ENCODE data around the gene SLC7A8.
"Not testable (repeated sequence)": the region's sequence is repeated elsewhere in the genome, so short reads cannot be mapped to it uniquely, and the experiment has no call there.

Gene SLC7A8

DNA sequence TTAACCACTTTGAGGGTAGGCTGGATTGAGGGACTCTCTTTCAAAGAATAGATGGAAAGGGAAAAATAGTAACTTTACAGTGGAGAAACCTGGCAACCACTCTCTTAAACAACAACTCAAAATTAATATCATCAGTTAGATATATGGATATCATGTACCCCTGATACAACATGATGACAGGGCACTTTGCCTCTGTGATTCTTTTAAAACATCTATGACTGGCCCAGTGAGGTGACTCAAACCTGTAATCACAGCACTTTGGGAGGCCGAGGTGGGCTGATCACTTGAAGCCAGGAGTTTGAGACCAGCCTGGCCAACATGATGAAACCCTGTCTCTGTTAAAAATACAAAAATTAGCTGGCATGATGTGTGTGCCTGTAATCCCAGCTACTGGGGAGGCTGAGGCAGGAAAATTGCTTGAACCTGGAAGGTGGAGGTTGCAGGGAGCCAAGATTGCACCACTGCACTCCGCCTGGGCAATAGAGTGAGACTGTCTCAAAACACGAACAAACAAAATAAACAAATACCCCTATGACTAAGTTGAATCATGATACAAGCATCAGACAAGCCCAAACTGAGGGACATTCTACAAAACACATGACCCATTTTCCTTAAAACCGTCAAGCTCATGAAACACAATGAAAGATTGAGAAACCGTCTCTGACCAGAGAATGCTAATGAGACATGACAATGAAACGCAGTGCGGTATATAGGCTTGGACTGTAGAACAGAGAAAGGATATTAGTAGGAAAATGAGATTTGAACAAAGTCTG lies 26.4 kb upstream of the SLC7A8 start:
- no peak for DNase-seq (ENCODE audit: low read depth)
- H3K4me3 ChIP-seq (ENCODE audit: low read length) = no peak overlapping the region

DNA sequence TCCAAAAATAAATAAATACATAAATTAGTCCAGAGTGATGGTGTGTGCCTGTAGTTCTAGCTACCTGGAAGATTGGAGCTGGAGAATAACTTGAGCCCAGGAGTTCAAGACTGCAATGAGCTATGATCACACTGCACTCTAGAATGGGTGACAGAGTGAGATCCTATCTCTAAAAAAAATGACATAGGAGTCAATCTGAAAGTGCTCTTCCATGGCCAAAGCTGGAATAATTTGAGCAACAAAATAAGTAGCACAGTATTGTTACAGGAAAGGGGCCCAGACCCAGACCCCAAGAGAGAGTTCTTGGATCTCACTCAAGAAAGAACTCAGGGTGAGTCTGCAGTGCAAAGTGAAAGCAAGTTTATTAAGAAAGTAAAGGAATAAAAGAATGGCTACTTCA lies 24.9 kb upstream of the SLC7A8 start:
- H3K4me3 ChIP-seq (ENCODE audit: low read length) = no peak overlapping the region
- DNase-seq (ENCODE audit: low read depth) = no peak
- TF ChIP-seq, protein P1, sequence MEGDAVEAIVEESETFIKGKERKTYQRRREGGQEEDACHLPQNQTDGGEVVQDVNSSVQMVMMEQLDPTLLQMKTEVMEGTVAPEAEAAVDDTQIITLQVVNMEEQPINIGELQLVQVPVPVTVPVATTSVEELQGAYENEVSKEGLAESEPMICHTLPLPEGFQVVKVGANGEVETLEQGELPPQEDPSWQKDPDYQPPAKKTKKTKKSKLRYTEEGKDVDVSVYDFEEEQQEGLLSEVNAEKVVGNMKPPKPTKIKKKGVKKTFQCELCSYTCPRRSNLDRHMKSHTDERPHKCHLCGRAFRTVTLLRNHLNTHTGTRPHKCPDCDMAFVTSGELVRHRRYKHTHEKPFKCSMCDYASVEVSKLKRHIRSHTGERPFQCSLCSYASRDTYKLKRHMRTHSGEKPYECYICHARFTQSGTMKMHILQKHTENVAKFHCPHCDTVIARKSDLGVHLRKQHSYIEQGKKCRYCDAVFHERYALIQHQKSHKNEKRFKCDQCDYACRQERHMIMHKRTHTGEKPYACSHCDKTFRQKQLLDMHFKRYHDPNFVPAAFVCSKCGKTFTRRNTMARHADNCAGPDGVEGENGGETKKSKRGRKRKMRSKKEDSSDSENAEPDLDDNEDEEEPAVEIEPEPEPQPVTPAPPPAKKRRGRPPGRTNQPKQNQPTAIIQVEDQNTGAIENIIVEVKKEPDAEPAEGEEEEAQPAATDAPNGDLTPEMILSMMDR (conservative IDR thresholded peaks at IDR 0.05; ENCODE audit: low read depth, low read length) = no peak

More for the DNA sequence above, 26.4 kb upstream of the SLC7A8 start:
- TF ChIP-seq, protein P1 (conservative IDR thresholded peaks at IDR 0.05; ENCODE audit: low read depth, low read length) = no peak

DNA sequence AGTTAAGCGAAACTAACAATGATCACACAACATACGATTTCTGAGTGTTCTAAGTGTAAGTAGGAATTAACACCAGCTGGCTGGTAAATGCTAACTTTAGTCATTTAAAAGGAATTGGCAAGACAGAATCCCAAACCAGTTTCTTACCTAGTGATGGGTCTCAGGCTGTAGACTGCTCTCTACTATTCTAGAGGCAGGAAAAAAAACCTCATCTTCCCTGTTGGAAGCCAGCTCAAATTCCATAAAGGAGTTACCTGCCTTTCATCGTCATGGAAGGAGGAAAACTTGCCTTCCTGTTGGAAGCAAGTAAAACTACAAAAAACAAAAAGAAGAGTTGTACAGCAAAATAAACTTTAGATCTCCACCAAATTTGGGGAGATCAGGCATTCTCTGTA lies 23.7 kb upstream of the SLC7A8 start:
- TF ChIP-seq, protein P1 (conservative IDR thresholded peaks at IDR 0.05; ENCODE audit: low read depth, low read length) = no peak
- H3K4me3 ChIP-seq (ENCODE audit: low read length) = no peak overlapping the region
- no peak for DNase-seq (ENCODE audit: low read depth)

DNA sequence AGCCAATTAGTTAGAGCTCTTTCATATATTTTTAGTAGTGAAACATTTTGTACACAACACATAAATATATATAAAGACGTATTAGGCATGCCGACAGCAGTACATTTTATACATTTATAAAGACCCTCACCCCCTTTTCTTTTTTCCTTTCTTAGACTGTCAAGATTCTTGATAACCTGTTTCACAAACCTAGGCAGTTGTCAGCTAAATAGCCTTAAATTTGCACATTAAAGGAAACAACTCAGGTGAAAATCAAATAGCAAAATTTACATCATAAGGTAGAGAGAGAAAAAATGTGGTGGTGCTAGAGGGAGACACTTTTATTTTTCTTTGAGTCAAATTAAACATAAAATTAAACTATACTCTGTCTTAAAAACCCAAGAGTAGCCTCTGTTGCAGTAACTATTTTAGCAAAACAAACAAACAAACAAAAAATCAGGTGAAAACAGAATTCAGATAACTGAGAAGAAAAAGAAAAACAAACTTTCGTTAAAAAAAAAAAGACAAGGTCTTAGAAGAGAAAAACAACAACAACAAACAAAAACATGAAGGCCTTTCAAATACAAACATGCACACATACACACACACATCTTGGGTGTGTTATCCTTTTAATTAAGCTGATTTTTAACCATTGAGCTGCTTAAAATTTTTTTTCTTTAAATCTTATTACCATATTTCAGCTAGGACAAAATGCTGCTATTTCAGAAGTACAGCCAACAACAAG lies 23.1 kb upstream of the SLC7A8 start:
- no peak for DNase-seq (ENCODE audit: low read depth)
- H3K4me3 ChIP-seq (ENCODE audit: low read length) = no peak overlapping the region
- TF ChIP-seq, protein P1 (conservative IDR thresholded peaks at IDR 0.05; ENCODE audit: low read depth, low read length) = no peak

DNA sequence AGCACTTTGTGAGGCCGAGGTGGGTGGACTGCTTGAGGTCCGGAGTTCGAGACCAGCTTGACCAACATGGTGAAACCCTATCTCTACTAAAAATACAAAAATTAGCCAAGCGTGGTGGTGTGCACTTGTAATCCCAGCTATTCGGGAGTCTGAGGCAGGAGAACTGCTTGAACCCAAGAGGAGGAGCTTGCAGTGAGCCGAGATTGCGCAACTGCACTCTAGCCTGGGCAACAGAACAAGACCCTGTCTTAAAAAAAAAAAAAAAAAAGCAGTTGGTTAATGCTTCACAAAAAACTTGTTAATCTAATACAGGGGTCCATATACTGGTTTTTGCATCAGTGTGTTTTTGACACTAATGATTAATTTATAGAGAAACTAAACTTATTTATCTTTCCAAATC lies 18.5 kb upstream of the SLC7A8 start:
- DNase-seq (ENCODE audit: low read depth) = no peak
- H3K4me3 ChIP-seq (ENCODE audit: low read length) = no peak overlapping the region
- TF ChIP-seq, protein P1 (conservative IDR thresholded peaks at IDR 0.05; ENCODE audit: low read depth, low read length) = no peak

DNA sequence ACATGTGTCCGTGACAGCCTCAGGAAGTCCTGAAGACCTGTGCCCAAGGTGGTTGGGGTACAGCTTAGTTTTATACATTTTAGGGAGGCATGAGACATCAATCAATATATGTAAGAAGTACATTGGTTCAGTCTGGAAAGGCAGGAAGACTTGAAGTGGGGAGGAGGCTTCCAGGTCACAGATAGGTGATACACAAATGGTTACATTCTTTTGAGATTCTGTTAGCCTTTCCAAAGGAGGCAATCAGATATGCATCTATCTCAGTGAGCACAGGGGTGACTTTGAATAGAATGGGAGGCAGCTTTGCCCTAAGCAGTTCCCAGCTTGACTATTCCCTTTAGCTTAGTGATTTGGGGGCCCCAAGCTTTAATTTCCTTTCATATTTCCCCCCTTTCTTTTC lies 15.7 kb upstream of the SLC7A8 start:
- H3K4me3 ChIP-seq (ENCODE audit: low read length); DNase-seq (ENCODE audit: low read depth): not testable (repeated sequence)

DNA sequence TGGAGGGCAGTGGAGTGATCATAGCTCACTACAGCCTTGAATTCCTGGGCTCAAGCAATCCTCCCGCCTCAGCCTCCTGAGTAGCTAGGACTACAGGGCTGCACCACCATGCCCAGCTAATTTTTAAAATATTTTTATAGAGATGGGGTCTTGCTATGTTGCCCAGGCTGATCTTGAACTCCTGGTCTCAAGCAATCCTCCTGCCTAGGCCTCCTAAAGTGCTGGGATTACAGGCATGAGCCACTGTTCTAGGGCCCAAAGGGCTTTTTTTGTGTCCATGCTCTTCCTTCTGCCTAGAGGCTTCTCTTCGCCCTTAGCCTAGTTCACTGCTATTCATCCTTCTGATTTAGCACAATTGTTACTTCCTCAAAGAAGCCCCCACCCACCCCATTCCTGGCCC lies 13.0 kb upstream of the SLC7A8 start:
- DNase-seq (ENCODE audit: low read depth); H3K4me3 ChIP-seq (ENCODE audit: low read length): not testable (repeated sequence)

DNA sequence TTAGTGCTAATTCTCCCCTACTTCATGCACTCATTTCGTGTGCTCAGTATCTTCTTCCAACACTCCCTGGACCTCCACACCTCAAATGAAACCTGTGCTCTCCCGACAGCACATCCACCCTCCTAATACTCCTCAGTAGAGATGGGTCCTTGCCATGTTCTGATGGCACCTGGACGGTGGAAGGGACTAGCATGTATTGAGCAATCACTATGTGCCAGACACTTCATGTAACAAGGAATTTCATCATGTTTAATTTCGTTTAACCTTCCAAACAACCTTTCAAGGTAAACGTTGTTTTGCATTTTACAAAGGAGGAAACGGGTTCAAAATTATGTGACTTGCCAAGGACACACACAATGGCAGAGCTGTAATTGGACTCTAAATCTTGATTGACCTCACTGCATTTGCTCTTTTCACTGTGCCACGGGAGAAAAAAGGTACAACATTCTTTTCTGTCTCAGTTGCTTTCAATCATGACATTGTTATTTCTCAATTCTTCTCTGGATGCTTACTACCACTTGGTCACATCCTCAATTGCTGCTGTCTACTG lies 12.2 kb upstream of the SLC7A8 start:
- TF ChIP-seq, protein P1 (conservative IDR thresholded peaks at IDR 0.05; ENCODE audit: low read depth, low read length) = no peak
- DNase-seq (ENCODE audit: low read depth) = no peak
- no peak overlapping the region for H3K4me3 ChIP-seq (ENCODE audit: low read length)
